Limb (tissue), 2 donors: ENCODE measurements around the gene RIN3.

Experiments used
- DNase-seq, 2 donors: peaks; one replicate each; pipeline ENCODE4 v3.0.0-alpha.2; 2016; ENCODE audit errors: extremely low spot score in 2 of 2

RIN3 gene

GRCh38 chr14:92486881-92487280 is 26.7 kb upstream of the RIN3 start:
- no peak for DNase-seq

GRCh38 chr14:92487513-92488133 is 26.0 kb upstream of the RIN3 start:
- no peak for DNase-seq

- DNase-seq = no peak
Measured at GRCh38 chr14:92489394-92490238, 24.0 kb upstream of the RIN3 start.

- no peak for DNase-seq
Measured at GRCh38 chr14:92490239-92490959, 23.2 kb upstream of the RIN3 start.

GRCh38 chr14:92491782-92492181 is 21.8 kb upstream of the RIN3 start:
- no peak for DNase-seq

GRCh38 chr14:92492258-92492657 is 21.3 kb upstream of the RIN3 start:
- no peak for DNase-seq

- no peak for DNase-seq
Measured at GRCh38 chr14:92493024-92493423, 20.6 kb upstream of the RIN3 start.

- no peak for DNase-seq
Measured at GRCh38 chr14:92493492-92493891, 20.1 kb upstream of the RIN3 start.

- DNase-seq = no peak
Measured at GRCh38 chr14:92494512-92494911, 19.1 kb upstream of the RIN3 start.

- peak in 1 of 2 donors; percentile 19 for DNase-seq
Measured at GRCh38 chr14:92495027-92495426, 18.6 kb upstream of the RIN3 start.

- DNase-seq = peak in 1 of 2 donors; percentile 17
Measured at GRCh38 chr14:92496191-92496857, 17.3 kb upstream of the RIN3 start.

- peak in 1 of 2 donors; percentile 23 for DNase-seq
Measured at GRCh38 chr14:92497391-92497790, 16.2 kb upstream of the RIN3 start.

GRCh38 chr14:92499234-92499633 is 14.3 kb upstream of the RIN3 start:
- peak in 1 of 2 donors; percentile 23 for DNase-seq

GRCh38 chr14:92500491-92500941 is 13.1 kb upstream of the RIN3 start:
- DNase-seq = peak; percentile 49 to 70

GRCh38 chr14:92501891-92502351 is 11.7 kb upstream of the RIN3 start:
- no peak for DNase-seq

- DNase-seq = peak in 1 of 2 donors; percentile 23
Measured at GRCh38 chr14:92502541-92503286, 10.9 kb upstream of the RIN3 start.

- no peak for DNase-seq
Measured at GRCh38 chr14:92503756-92504491, 9.7 kb upstream of the RIN3 start.

GRCh38 chr14:92505826-92506225 is 7.8 kb upstream of the RIN3 start:
- no peak for DNase-seq

GRCh38 chr14:92506231-92506630 is 7.3 kb upstream of the RIN3 start:
- DNase-seq = no peak

- DNase-seq = no peak
Measured at GRCh38 chr14:92507174-92507768, 6.3 kb upstream of the RIN3 start.
